ENCODE results near the gene TFEB.

Gene TFEB

DNA sequence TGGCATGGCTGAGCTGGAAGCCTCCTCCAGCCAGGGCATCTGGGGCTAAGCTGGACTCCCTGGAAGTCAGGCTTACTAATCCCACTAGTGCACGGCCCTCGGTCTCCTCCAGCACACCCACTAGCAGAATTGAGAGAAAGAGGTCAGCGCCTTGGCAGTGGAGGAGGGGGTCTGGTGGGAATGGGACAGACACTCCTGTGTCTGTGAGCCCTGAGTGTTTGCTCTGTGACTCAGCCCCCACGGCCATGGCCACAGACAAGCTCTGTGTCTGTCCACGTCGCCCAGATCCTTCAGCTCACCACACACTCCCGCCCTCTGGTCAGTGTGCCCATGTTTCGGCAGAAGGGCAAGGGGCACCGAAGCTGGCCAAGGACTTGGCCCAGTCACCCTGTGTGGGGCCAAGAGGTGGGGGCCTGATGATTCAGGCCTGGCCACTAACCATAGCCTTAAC, 88.3 kb downstream of the TFEB start:
- Histone ChIP-seq H3K27ac (replicated peaks) (no peak overlapping the region), H3K4me3 (replicated peaks; ENCODE audit: insufficient read depth, low read length) (no peak overlapping the region), H3K27me3 (ENCODE audit: insufficient read depth, poor library complexity, severe bottlenecking) (no peaks in the 10 kb centered on the region)
- no peak for DNase-seq (ENCODE audit: low read depth in 1 of 2, low spot score in 1 of 2)
- TF ChIP-seq GABPA (IDR thresholded peaks at IDR 0.05; ENCODE audit: low read depth) (no peak), SPI1 (IDR thresholded peaks at IDR 0.05; ENCODE audit: borderline replicate concordance, low read depth) (no peak), POLR2AphosphoS5 (IDR thresholded peaks at IDR 0.05; ENCODE audit: low read depth) (no peak)
- TF ChIP-seq, protein P1, sequence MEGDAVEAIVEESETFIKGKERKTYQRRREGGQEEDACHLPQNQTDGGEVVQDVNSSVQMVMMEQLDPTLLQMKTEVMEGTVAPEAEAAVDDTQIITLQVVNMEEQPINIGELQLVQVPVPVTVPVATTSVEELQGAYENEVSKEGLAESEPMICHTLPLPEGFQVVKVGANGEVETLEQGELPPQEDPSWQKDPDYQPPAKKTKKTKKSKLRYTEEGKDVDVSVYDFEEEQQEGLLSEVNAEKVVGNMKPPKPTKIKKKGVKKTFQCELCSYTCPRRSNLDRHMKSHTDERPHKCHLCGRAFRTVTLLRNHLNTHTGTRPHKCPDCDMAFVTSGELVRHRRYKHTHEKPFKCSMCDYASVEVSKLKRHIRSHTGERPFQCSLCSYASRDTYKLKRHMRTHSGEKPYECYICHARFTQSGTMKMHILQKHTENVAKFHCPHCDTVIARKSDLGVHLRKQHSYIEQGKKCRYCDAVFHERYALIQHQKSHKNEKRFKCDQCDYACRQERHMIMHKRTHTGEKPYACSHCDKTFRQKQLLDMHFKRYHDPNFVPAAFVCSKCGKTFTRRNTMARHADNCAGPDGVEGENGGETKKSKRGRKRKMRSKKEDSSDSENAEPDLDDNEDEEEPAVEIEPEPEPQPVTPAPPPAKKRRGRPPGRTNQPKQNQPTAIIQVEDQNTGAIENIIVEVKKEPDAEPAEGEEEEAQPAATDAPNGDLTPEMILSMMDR (IDR thresholded peaks at IDR 0.05; ENCODE audit: insufficient read depth, low read length): no peak
- TF ChIP-seq, protein P2, sequence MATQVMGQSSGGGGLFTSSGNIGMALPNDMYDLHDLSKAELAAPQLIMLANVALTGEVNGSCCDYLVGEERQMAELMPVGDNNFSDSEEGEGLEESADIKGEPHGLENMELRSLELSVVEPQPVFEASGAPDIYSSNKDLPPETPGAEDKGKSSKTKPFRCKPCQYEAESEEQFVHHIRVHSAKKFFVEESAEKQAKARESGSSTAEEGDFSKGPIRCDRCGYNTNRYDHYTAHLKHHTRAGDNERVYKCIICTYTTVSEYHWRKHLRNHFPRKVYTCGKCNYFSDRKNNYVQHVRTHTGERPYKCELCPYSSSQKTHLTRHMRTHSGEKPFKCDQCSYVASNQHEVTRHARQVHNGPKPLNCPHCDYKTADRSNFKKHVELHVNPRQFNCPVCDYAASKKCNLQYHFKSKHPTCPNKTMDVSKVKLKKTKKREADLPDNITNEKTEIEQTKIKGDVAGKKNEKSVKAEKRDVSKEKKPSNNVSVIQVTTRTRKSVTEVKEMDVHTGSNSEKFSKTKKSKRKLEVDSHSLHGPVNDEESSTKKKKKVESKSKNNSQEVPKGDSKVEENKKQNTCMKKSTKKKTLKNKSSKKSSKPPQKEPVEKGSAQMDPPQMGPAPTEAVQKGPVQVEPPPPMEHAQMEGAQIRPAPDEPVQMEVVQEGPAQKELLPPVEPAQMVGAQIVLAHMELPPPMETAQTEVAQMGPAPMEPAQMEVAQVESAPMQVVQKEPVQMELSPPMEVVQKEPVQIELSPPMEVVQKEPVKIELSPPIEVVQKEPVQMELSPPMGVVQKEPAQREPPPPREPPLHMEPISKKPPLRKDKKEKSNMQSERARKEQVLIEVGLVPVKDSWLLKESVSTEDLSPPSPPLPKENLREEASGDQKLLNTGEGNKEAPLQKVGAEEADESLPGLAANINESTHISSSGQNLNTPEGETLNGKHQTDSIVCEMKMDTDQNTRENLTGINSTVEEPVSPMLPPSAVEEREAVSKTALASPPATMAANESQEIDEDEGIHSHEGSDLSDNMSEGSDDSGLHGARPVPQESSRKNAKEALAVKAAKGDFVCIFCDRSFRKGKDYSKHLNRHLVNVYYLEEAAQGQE (IDR thresholded peaks at IDR 0.05; ENCODE audit: insufficient replicate concordance, low read depth): no peak

GRCh38 chr6:41646026-41646795, 89.2 kb downstream of the TFEB start:
- no peak for TF ChIP-seq POLR2AphosphoS5 (IDR thresholded peaks at IDR 0.05; ENCODE audit: low read depth)
- TF ChIP-seq, protein P2 (IDR thresholded peaks at IDR 0.05; ENCODE audit: insufficient replicate concordance, low read depth): no peak
- no peak for TF ChIP-seq SPI1 (IDR thresholded peaks at IDR 0.05; ENCODE audit: borderline replicate concordance, low read depth)
- TF ChIP-seq, protein P1 (IDR thresholded peaks at IDR 0.05; ENCODE audit: insufficient read depth, low read length): no peak
- TF ChIP-seq GABPA (IDR thresholded peaks at IDR 0.05; ENCODE audit: low read depth): no peak
- Histone ChIP-seq H3K4me3 (replicated peaks; ENCODE audit: insufficient read depth, low read length) (no peak overlapping the region), H3K27me3 (ENCODE audit: insufficient read depth, poor library complexity, severe bottlenecking) (no peaks in the 10 kb centered on the region), H3K27ac (replicated peaks) (no peak overlapping the region)
- no peak for DNase-seq (ENCODE audit: low read depth in 1 of 2, low spot score in 1 of 2)

DNA sequence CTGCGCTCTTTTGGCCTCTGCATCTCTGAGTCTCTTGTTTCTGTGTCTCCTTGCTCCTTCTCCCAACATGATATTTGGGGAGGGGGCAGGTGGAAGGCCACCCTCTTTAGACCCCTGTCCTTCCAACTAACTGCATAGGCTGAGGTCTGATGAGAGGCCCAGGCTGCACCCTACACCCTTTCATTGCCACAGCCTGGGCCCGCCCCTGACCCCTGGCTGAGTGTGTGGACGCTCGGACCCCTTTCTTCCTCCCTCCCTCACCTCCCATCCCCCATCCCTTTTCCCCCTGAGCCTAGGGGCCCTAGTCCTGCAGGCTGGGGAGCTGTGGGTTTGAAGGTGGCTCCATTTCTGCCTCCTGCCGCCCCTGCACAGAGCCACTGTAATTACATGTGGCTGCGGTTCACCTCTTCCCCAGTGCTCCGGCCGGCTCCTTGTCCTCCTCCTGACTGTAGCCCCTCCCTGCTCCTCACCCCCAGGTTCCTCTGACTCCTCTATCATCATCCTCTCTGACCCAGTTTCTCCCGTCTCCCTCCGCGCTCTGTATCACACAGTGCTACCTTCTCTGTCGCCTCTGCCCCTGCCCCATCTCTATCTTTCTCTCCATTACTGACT, 90.3 kb downstream of the TFEB start:
- H3K4me3 ChIP-seq (replicated peaks; ENCODE audit: insufficient read depth, low read length): no peak overlapping the region
- TF ChIP-seq, protein P1 (IDR thresholded peaks at IDR 0.05; ENCODE audit: insufficient read depth, low read length): no peak
- TF ChIP-seq GABPA (IDR thresholded peaks at IDR 0.05; ENCODE audit: low read depth): no peak
- TF ChIP-seq SPI1 (IDR thresholded peaks at IDR 0.05; ENCODE audit: borderline replicate concordance, low read depth): no peak
- TF ChIP-seq POLR2AphosphoS5 (IDR thresholded peaks at IDR 0.05; ENCODE audit: low read depth): no peak
- TF ChIP-seq, protein P2 (IDR thresholded peaks at IDR 0.05; ENCODE audit: insufficient replicate concordance, low read depth): no peak
- H3K27ac ChIP-seq (replicated peaks): no peak overlapping the region
- no peak for DNase-seq (ENCODE audit: low read depth in 1 of 2, low spot score in 1 of 2)
- H3K27me3 ChIP-seq (ENCODE audit: insufficient read depth, poor library complexity, severe bottlenecking): peaks cover 6% of the 10 kb centered on the region
